ENCODE results near the gene ASB3.
"Not testable (repeated sequence)": the region's sequence is repeated elsewhere in the genome, so short reads cannot be mapped to it uniquely, and the experiment has no call there.

The ASB3 gene

DNA sequence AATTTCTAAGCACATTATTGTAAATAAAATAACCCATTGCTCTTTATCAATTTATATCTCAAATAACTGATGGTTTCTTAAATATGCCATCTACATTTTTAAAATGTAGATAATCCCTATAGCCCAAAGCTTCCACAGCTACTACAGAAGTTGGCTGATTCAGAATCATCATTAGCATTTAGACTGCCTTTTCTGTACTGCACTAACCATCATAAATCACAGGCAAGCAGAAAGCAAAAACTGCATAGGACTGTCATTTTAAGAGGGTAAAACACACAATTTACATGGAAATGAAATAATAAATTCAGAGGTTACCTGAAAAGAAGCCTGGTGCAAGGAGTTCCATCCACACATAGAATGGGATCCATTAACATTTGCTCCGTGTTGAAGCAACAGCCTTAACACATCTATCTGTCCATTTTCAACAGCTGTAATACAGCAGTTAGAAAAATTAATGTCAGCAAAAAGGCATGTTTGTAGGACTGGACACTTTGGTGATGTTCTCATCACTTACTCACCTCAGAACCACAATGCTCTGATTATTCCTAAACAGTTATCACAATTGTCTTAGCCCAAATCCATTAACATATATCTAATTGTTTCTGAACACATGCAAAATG is 57.5 kb downstream of the ASB3 start:
- DNase-seq = no peak

DNA sequence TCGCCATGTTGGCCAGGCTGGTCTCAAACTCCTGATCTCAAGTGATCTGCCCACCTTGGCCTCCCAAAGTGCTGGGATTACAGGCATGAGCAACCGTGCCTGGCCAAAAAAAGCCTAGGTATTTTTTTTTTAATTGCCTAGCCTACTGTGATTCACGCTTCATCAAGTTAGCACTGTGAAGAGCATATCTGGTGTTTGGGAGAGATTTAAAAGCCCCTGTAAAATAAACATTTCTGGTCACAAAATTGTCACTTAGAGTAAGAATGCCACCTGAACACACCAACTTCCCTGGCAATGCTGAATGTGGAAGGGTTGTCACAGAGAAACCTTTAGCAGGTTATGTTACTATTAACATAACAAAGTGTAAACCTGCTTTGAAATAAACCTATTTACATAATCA is 58.8 kb downstream of the ASB3 start:
- no peak for DNase-seq

DNA sequence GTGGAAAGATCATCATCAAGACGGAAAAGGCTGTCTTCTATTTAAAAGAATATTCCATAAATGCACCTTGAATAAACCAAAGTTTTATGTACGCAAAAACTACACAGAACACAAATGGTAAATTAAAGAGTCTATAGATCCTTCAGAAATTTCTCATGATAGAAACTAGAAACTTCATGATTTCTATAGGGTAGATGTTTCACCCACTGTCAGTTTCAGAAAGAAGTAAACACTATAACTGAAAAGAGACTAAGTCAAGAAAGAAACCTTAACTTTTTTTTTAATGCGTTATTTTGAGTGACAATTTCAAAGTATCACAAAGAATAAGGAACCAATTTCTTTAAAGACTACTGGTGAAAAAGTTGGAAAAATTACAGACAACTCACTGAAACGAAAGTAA is 61.1 kb downstream of the ASB3 start:
- no peak for DNase-seq

DNA sequence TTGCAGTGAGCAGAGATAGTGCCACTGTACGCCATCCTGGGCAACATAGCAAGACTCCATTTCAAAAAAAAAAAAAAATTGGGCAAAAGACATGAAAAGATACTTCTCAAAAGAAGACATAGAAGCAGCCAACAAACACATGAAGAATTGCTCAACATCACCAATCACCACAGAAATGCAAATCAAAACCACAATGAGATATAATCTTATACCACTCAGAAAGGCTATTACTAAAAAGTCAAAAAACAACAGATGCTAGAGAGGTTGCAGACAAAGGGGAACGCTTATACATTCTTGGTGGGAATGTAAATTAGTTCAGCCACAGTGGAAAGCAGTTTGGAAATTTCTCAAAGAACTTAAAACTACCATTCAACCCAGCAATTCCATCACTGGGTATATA is 62.2 kb downstream of the ASB3 start:
- no peak for DNase-seq

DNA sequence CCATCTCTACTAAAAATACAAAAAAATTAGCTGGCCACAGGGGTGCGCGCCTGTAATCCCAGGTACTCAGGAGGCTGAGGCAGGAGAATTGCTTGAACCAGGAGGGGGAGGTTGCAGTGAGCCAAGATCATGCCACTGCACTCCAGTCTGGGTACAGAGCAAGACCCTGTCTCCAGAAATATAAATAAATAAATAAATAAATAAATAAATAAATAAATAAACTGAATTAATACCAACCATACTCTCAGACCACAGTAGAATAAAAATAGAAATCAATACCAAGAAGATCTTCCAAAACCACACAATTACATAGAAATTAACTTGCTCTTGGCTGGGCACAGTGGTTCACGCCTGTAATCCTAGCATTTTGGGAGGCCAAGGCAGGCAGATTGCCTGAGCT is 65.8 kb downstream of the ASB3 start:
- not testable (repeated sequence) for DNase-seq

DNA sequence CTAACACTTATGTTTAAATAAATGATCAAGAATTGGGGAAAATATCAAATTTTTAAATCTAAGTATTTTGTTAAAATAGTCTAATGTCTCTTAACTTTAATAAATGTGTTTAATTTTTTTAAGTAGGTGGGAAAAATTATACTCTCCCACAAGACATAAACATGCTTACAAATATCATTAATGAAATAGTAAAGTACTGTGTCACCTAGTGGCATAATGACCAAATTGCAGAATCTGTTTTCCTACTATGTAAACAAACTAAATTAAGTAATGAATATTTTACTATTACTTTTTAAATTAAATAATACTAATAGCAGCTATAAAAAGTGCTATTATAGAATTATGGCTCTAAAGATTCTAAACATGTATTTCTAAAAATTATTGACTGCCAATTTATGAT is 71.2 kb downstream of the ASB3 start:
- DNase-seq = no peak

DNA sequence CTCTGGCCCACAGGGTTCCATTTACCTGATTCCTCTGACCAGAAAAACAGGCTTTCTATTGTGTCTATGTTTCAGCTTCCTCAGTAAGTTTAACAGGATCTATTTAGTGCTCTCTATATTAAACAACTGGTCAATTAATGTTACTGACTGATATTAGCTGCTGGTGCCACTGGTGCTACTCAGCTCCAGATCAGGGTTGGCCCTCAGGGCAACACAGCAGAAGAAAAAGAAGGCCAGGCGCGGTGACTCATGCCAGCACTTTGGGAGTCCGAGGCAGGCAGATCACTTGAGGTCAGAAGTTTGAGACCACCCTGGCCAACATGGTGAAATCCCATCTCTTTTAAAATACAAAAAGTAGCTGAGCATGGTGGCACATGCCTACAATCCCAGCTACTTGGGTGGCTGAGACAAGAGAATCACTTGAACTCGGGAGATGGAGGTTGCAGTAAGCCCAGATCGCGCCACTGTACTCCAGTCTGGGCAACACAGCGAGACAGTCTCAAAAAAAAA is 75.4 kb downstream of the ASB3 start:
- no peak for DNase-seq

DNA sequence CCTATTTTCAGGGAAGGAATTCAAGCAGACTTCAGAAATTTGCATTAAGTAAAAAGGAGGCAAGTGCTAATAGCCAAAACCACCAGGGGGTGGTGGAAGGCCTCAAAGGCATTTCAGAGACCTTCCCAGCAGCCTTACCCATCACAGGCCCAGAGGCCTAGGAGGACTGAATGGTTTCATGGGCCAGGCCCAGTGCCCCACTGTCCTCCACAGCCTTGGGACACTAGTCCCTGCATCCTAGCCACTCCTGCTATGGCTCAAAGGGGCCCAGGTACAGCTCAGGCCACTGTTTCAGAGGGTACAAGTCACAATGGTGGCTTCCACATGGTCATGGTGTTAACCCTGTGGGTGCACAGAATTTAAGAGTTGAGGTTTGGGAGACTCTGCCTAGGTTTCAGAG is 77.8 kb downstream of the ASB3 start:
- no peak for DNase-seq

DNA sequence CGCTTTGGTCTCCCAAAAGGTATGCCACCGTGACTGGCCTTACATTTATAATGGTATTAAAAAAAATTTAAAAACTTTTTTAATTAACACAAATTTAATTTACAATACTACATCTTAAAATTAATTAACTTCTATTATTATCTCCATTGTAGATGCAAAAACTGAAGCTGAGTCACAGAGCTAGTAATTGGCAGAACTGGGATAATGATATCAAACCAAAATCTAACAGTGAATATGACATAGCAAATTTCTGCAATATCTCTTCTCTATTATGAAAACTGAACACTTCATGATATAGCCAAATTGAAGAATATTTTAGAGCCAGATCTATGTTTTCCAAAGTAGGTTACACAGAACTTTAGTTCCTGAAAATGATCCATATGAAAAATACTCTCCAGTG is 85.5 kb downstream of the ASB3 start:
- DNase-seq = no peak

DNA sequence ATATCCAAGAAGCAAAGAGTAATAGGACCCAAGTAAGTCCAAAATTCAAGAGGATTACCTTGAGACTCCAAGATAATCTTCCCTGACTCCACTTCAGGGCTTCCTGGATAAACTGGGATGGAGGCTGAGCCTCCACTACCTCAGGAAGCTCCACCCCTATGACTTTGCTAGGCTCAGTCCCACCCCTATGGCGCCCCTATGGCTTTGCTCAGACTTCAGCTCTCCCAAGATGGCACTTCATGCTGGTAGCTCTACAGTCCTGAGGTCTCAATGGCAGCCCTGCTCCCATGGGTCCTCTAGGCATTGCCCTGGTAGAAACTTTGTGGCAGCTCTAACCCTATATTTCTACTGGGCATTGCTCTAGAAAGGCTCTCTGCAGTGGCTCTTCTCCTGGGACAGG is 89.1 kb downstream of the ASB3 start:
- DNase-seq = no peak

DNA sequence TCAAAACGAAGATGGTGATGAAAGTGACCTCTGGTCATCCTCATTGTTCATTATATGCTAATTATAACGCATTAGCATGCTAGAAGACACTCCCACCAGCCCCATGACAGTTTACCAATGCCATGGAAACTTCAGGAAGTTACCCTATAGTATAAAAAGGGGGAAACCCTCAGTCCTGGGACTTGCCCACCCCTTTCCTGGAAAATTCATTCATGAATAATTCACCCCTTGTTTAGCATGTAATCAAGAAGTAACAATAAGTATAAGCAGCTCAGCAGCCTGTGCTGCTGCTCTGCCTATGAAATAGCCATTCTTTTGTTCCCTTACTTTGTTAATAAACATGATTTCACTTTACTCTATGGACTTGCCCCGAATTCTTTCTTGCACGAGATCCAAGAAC is 89.7 kb downstream of the ASB3 start:
- no peak for DNase-seq

DNA sequence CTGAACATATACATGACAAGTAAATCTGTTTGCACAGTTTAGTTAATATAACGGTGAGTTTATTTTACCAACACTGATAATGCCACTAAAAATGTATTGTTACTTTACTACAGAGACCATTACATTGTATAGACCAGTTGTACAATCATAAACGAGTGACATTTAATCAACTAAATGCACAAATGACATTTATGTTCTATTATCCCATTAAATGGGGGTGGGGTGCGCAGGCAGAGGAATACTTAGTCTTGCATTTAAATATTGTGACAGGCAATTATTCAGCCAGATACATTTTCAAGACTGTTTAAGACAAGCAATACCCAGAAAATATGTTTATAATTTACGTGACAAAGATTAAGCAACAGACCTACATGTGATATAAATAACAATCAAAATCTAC is 91.2 kb downstream of the ASB3 start:
- no peak for DNase-seq

DNA sequence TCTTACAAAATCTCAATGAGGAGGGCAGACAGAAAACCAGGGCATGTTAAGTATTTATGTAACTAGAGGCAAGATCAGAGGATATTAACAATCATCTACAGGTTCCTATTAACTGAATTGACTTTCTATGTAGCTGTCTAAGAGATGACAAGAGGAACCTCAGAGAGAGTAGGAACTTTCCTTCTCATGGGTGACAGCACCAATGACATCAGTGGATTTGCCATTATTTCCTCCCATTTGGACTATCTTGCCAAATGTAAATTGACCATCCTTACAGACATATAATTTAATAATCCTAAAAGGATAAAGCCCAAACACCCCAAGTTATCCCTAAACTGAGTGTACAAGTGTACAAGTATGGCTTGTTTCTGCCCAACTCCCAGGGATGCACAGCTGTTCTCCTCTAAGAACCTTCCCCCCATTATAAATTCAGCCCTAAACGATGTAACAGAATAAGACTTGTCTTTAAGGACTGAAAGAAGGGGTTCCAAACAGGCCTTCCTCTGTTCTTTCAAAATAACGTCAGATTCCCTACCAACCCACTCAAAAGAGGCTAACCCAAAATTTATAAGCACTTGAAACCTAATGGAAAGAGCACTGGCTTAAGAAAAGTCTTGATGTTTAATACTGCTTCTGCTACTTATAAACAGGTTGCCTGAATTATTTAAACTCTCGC is 92.5 kb downstream of the ASB3 start:
- no peak for DNase-seq

DNA sequence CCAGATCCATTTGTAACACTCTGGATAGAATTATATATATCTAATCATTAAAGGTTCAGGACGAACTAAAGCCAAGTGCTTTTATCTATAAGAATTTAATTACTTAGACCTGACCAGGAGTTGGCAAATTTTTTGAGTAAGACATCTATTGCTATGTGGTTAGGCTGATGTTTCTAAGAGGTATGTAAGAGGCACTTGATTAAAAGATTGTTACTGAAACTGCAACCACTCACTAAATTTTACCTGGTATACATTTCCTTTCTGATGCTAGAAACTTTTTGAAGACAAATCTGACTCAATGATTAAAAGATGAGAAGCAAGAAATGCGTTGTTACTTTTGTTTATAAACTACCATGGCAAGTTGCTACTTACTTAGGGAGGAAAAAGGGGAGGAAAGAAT is 95.9 kb downstream of the ASB3 start:
- DNase-seq = no peak

DNA sequence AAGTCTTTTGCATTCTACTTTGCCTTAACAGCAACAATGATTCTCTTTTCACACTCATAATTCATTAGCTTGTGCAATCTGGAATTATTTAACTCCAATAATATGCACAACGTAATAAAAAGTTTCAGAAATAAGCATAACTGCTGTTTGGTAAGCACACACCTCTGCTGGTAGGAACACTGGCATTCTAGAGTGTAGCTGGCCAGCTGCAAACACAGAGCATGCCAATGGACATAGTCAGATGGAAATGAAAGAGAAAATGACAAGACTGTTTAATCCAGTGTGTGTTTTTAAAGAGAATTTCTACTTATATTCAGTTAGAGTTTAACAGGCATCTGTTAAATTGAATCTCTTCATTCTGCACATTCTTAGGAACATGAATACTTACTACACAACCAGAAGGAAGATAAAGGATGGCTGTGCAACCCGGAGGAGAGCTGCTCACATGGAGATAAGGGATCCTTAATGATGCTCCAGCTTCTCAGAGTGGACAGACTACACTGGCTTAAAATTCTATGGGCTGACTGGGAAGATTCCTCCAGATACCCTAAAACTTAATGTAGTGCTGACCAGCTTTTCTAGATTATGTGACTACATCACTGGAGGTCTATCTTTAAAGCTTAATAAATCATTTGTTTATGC is 113.8 kb downstream of the ASB3 start:
- DNase-seq = no peak

DNA sequence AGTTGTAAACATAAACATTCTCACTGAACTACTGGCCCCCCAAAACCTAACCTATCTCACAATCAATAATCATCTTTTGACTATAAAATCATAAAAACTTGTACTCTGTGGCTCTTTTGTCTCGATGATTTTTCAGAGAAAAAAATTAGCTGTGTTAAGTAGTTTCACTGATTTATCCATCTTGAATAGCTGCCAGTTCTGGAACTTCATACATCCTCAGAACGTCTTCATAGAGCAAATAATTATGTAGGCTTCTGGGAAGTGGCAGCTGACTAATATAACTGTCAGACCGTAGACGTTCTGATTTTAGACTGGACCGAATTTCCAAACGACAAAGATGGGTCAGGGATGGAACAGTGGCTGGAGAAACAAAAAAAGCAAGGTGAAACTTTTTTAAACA is 116.4 kb downstream of the ASB3 start:
- DNase-seq = no peak

DNA sequence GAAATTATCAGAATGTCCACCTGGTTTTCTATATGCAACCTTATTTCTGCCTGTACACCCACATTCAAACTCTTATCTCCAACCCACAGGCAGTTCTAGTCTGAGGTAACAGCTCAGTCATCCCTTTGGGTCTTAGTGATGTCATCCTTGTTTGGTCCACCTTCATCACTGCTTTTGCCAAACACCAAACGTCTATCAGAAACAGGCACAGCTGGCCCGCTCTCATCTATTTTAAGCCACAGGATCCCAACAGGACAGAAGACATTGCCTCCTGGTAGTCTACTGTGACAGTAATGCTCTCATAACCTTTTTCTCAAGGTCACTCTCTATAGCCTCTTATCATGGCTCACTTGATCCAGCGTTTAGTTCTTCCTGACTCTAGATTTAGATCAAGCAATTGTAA is 118.1 kb downstream of the ASB3 start:
- DNase-seq = no peak

DNA sequence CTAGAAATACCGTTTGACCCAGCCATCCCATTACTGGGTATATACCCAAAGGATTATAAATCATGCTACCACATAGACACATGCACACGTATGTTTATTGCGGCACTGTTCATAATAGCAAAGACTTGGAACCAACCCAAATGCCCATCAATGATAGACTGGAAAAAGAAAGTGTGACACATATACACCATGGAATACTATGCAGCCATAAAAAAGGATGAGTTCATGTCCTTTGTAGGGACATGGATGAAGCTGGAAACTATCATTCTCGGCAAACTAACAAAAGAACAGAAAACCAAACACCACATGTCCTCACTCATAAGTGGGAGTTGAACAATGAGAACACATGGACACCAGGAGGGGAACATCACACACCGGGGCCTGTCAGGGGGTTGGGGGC is 119.6 kb downstream of the ASB3 start:
- DNase-seq = not testable (repeated sequence)

DNA sequence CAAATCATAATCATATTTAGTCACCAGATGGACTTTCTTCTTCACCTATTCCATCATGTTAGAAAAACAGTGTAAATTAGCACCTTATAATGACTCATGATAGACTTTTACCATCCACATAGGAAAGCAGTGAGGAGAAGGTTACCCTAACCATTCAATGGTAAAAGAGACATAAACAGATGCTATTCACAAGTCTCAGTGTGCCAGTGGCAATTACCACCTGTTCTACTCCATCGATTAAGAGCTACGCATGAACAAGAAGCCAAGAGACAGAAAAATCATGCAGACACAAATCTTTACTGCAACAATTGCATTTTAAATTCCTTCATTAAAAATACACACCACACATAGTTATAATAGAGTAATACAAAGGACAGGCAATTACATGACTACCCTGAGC is 125.9 kb downstream of the ASB3 start:
- no peak for DNase-seq

DNA sequence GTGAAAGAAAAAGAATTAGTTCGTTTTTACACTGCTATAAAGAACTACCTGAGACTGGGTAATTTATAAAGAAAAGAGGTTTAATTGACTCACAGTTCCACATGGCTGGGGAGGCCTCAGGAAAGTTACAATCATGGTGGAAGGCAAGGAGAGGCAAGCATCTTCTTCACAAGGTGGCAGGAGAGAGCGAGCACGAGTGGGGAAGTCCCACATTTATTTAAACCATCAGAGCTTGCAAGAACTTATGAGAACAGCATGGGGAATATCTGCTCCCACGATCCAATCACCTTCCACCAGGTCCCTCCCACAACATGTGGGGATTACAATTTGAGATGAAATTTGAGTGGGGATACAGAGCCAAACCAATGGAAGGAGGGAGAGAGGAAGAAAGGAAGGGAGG is 128.3 kb downstream of the ASB3 start:
- not testable (repeated sequence) for DNase-seq

DNA sequence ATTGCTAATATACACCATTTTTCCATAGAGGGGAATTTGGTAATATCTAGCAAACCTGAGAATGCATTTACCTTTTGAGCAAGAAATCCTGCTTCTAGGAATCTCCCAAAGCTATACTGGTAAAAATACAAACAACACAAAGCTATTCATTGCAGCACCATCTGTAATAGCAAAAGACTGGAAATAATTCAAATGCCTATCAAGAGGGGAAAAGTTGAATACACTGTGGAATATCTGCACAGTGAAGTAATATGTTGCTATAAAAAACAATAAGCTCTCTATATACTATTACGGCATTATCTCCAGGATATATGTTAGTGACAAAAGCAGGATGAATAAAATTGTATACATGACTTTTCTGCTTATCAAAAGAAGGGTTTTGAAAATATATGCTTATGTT is 131.5 kb downstream of the ASB3 start:
- DNase-seq = no peak

DNA sequence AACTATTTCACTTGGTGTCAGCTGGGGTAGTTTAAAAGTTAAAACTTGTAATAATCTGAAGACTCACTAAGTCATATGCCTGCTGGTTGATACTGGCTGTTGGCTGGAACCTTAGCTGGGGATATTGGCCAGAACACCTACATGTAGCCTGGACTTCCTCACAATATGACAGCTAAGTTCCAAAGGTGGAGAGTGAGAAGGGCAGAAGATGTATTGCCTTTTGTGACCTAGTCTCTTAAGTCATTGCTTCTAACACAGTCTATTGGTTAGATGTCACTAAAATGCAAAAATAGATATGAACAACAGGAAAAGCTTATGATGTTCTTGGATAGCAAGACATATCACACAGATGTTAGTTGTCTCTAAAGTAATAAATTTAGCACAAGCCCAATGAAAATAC is 132.4 kb downstream of the ASB3 start:
- DNase-seq = no peak

DNA sequence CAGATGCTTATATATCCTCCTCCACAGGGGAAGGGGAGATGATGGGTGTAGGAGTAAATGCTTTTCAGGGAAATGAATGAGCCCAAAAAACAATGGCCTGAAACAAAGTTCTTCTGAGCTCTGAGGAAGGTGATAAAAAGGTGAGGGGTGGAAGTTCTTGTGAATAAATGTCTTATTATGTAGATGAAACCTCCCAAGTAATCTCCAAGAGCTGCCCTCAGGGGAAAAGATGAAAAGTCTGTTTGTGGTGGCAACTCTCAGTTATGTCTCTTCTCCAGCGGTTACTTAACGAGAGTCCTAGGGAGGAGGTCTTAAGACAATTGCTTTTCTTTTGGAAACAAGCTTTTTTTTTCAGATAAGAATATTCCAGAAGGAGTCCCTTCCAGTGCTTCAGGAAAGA is 134.6 kb downstream of the ASB3 start:
- no peak for DNase-seq

DNA sequence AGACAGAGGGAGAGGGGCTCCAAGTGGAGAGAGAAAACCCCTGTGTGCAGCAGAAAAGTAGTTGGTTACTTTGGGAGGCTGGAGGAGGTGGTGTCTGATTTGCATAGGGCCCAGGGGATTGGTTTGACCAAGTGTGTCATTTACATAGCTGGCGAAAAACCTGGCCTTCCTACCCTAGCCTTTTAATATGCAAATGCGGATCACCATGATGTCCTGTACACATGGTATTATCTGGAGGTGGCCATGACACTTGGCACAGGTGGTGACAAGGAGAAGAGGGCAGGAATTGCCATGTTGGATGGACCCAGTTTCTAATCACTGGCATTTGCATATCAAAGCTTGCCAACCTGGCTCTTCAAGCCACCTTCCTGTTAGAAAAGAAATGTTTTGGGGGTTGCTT is 140.0 kb downstream of the ASB3 start:
- DNase-seq = no peak

All from central memory CD4-positive, alpha-beta T cell (primary cell).